ENCODE data around the gene LOXHD1.

DNA sequence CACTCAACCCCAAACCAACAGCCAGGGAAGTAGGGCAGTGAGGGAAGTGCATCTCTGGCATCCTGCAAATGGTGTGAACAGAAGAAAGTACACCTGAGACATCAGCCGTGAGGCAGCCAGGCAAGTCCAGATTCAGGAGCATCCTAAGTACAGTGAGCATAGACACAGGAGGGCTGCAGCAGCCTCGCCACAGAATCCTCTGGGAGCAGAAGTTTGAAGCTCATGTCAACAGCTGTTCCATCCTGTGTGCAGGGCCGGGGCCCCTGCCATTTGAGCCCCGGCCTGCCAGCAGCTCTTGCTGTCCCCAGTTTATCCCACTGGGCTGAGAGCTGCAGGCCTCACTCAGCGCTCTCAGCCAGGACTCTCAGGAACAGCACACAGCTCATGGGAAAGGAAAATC is 14.5 kb downstream of the LOXHD1 start:
- TF ChIP-seq, protein P1, sequence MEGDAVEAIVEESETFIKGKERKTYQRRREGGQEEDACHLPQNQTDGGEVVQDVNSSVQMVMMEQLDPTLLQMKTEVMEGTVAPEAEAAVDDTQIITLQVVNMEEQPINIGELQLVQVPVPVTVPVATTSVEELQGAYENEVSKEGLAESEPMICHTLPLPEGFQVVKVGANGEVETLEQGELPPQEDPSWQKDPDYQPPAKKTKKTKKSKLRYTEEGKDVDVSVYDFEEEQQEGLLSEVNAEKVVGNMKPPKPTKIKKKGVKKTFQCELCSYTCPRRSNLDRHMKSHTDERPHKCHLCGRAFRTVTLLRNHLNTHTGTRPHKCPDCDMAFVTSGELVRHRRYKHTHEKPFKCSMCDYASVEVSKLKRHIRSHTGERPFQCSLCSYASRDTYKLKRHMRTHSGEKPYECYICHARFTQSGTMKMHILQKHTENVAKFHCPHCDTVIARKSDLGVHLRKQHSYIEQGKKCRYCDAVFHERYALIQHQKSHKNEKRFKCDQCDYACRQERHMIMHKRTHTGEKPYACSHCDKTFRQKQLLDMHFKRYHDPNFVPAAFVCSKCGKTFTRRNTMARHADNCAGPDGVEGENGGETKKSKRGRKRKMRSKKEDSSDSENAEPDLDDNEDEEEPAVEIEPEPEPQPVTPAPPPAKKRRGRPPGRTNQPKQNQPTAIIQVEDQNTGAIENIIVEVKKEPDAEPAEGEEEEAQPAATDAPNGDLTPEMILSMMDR (IDR thresholded peaks at IDR 0.05) = no peak
- no peak for TF ChIP-seq POLR2A (IDR thresholded peaks at IDR 0.05; ENCODE audit: low read depth)
